ENCODE results near the gene SHMT2. TPM values are rescaled to one million over a fixed set of nuclear protein-coding genes. Genes with fewer than 3 reads are reported as not detected.

Gene SHMT2
- total and polyA plus RNA-seq, 2 donors (not counting 3 experiments of a cell fraction or from before 2014, with no cell fraction given): 155 to 243 TPM

GRCh38 chr12:57247041-57247440 lies 17.5 kb downstream of the SHMT2 start:
- dilution Hi-C loops (cut with MboI; ENCODE audit: extremely low pct_ligation_motif_present, low sequenced_read_pairs): no loop called here
- CTCF ChIA-PET: interaction anchor here (1.3 to 10.7 kb wide), 2 partner anchors 33 to 206 kb away, joined by 3 to 214 read pairs; no protein-coding TSS in a partner anchor
- Histone ChIP-seq H3K4me2 (ENCODE audit: insufficient read depth, low read length) (no peak overlapping the region), H3K4me3 (replicated peaks in 1 of 3; ENCODE audit: insufficient read depth in 1 of 3, low read depth in 1 of 3, low read length in 3 of 3) (no peak overlapping the region), H3K9me1 (replicated peaks; ENCODE audit: control insufficient read depth, extremely low read depth, insufficient read depth, low read length) (no peaks in the 10 kb centered on the region), H2AFZ (ENCODE audit: low read depth, low read length) (no peak overlapping the region), H3K27me3 (ENCODE audit: control insufficient read depth in 2 of 2, insufficient read depth in 2 of 2, low read length in 2 of 2) (peaks cover 7 to 16% of the 10 kb centered on the region in 2 experiments), H4K20me1 (replicated peaks; ENCODE audit: control insufficient read depth, extremely low read depth, insufficient read depth, low read length) (no peaks in the 10 kb centered on the region), H3K36me3 (ENCODE audit: control insufficient read depth in 2 of 2, extremely low read depth in 1 of 2, insufficient read depth in 2 of 2, low read length in 2 of 2) (no peaks in the 10 kb centered on the region), H3K79me2 (ENCODE audit: control insufficient read depth, insufficient read depth, low read length) (no peaks in the 10 kb centered on the region), H3K9me3 (replicated peaks; ENCODE audit: control insufficient read depth, insufficient read depth, low read length) (no peaks in the 10 kb centered on the region), H3K9ac (replicated peaks; ENCODE audit: extremely low read depth, insufficient read depth, low read length) (no peak overlapping the region), H3K27ac (ENCODE audit: insufficient read depth, low read depth, low read length) (no peak overlapping the region), H3K4me1 (ENCODE audit: control insufficient read depth, extremely low read depth, insufficient read depth, low read length) (peaks cover 3% of the 10 kb centered on the region)
- intact Hi-C loops (cut with micrococcal nuclease): no loop called here
- DNase-seq (ENCODE audit: low read depth, low spot score) (no peak), FAIRE-seq (no peak)
- TF ChIP-seq MAX (IDR thresholded peaks at IDR 0.05; ENCODE audit: insufficient read depth, insufficient read length) (no peak), FOS (IDR thresholded peaks at IDR 0.05; ENCODE audit: borderline replicate concordance, insufficient read depth, low read length) (no peak), EZH2 (IDR thresholded peaks at IDR 0.05; ENCODE audit: borderline replicate concordance, low read depth, low read length, severe bottlenecking) (no peak)
- no TSS peak for BruUV-seq (replicated peaks)
- POLR2A ChIA-PET: no interaction called here

GRCh38 chr12:57248934-57249742 lies 19.6 kb downstream of the SHMT2 start:
- H3K27ac ChIP-seq (ENCODE audit: insufficient read depth, low read depth, low read length): no peak overlapping the region

More at GRCh38 chr12:57248934-57249742, 19.6 kb downstream of the SHMT2 start:
- TF ChIP-seq FOS (IDR thresholded peaks at IDR 0.05; ENCODE audit: borderline replicate concordance, insufficient read depth, low read length) (no peak), GATA2 (IDR thresholded peaks at IDR 0.05; ENCODE audit: insufficient read depth, insufficient read length, low read depth, low read length) (no peak), POLR2AphosphoS5 (IDR thresholded peaks at IDR 0.05; ENCODE audit: insufficient read depth, low read depth, low read length) (no peak), CTCF (IDR thresholded peaks at IDR 0.05; ENCODE audit: extremely low read depth in 1 of 2, insufficient read depth in 1 of 2, low read depth in 1 of 2, low read length in 2 of 2) (no peak)
- Histone ChIP-seq H3K4me2 (ENCODE audit: insufficient read depth, low read length) (no peak overlapping the region), H3K4me1 (ENCODE audit: control insufficient read depth, extremely low read depth, insufficient read depth, low read length) (no peaks in the 10 kb centered on the region), H3K4me3 (replicated peaks in 1 of 3; ENCODE audit: insufficient read depth in 1 of 3, low read depth in 1 of 3, low read length in 3 of 3) (no peak overlapping the region), H3K9me3 (replicated peaks; ENCODE audit: control insufficient read depth, insufficient read depth, low read length) (no peaks in the 10 kb centered on the region), H3K9ac (replicated peaks; ENCODE audit: extremely low read depth, insufficient read depth, low read length) (no peak overlapping the region), H3K9me1 (replicated peaks; ENCODE audit: control insufficient read depth, extremely low read depth, insufficient read depth, low read length) (no peaks in the 10 kb centered on the region), H3K36me3 (ENCODE audit: control insufficient read depth in 2 of 2, extremely low read depth in 1 of 2, insufficient read depth in 2 of 2, low read length in 2 of 2) (no peaks in the 10 kb centered on the region), H3K27me3 (ENCODE audit: control insufficient read depth in 2 of 2, insufficient read depth in 2 of 2, low read length in 2 of 2) (peaks cover 0 to 3% of the 10 kb centered on the region in 2 experiments), H2AFZ (ENCODE audit: low read depth, low read length) (no peak overlapping the region), H3K79me2 (ENCODE audit: control insufficient read depth, insufficient read depth, low read length) (no peaks in the 10 kb centered on the region), H4K20me1 (replicated peaks; ENCODE audit: control insufficient read depth, extremely low read depth, insufficient read depth, low read length) (no peaks in the 10 kb centered on the region)
- DNase-seq (ENCODE audit: low read depth, low spot score) (no peak), FAIRE-seq (no peak)
- ChIA-PET POLR2A (no interaction called here), CTCF (interaction anchor here (1.3 to 5.1 kb wide), 2 partner anchors 7 to 204 kb away, joined by 4 to 26 read pairs; no protein-coding TSS in a partner anchor)
- dilution Hi-C loops (cut with MboI; ENCODE audit: extremely low pct_ligation_motif_present, low sequenced_read_pairs): no loop called here
- BruUV-seq (replicated peaks): no TSS peak
- intact Hi-C loops (cut with micrococcal nuclease): no loop called here
